NCI-H2227 treated with DMSO at 0.1 percent for 48 hours (cell line): ENCODE data around the gene ABCF3.

Source experiments
- DNase-seq: peaks from one replicate; lab custom pipeline; 2025; lab: John Stamatoyannopoulos, UW

The ABCF3 gene

GRCh38 chr3:184185461-184186183 is 377 bp upstream of the ABCF3 start:
- DNase-seq: peak; percentile 99

DNA sequence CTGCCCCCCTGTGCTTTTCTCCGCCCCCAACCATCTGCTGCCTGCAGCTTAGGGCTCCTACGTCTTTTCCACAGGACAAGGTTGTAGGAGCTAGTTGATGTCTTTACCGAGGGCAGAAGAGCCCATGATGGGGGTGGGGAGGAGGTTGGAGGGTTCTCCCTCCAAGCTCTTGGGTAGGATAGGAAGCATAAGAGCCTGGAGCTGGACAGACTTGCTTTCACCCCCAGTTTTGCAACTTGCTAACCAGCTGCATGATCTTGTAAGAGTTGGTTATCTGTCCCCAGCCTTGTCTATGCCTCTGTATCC is 856 bp downstream of the ABCF3 start:
- no peak for DNase-seq

DNA sequence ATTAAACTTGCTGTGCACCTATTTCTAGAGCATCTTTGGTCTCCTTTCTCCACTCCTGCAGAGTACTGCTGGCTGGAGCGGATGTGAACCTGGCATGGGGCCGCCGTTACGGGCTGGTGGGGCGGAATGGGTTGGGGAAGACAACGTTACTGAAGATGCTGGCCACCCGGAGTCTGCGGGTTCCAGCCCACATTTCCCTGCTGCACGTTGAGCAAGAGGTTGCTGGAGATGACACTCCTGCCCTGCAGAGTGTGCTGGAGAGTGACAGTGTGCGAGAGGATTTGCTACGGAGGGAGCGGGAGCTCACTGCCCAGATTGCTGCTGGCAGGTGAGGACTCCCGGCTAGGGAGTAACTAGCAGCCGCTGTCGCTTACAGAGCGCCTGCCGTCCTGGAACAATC is 2.1 kb downstream of the ABCF3 start:
- DNase-seq: no peak

DNA sequence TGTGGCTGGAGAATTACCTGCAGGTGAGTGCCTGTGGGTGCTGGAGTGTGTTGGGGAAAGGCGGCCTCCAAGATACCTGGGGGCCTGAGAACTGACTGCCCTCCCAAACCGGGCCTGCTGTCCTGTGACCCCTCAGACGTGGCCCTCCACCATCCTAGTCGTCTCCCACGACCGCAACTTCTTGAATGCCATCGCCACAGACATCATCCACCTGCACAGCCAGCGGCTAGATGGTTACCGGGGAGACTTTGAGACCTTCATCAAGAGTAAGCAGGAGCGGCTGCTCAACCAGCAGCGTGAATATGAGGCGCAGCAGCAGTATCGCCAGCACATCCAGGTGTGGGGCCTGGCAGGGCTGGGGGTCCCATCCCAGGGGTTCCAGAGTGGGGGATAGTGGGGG is 3.4 kb downstream of the ABCF3 start:
- no peak for DNase-seq

DNA sequence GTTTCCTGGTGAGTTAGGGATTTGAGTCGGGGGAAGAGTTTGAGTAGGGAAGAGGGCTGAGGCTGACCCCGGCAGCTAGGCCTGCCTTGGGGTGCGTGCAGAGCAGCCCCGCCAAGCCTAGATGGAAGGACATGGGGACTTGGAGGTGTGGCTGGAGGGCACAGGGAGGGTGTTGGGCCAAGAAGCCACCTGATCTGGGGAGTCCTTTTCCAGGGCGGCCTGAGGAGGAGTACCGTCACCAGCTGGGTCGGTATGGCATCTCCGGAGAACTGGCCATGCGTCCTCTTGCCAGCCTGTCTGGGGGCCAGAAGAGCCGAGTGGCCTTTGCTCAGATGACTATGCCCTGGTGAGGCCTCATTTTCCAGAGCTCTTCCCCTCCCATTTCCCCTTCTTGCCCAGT is 6.9 kb downstream of the ABCF3 start:
- no peak for DNase-seq

DNA sequence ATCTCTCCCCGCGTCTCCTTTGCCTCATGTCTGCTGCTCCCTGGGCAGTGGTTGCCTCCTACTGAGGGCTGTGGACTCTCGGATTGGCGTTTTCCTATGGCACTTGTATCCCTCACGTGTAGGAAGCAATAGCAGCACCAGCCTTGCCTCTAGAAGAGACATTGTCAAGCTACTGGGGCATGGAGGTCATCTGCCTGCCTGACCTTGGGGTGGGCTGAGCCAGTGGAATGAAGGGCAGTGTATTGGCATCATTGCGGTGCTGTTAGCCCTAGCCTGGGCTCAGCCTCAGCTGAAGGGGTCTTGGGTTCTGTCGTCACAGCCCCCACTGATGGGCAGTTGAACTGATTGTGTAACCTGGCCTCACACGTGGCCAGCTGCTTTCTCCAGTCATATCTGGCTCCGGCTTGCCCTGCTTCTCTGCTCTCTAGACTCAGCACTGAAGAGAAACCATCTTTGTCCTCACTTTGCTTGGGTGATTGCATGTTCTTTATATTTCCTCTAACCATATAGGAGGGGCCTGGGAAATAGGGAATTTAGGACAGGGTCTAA is 8.1 kb downstream of the ABCF3 start:
- no peak for DNase-seq

DNA sequence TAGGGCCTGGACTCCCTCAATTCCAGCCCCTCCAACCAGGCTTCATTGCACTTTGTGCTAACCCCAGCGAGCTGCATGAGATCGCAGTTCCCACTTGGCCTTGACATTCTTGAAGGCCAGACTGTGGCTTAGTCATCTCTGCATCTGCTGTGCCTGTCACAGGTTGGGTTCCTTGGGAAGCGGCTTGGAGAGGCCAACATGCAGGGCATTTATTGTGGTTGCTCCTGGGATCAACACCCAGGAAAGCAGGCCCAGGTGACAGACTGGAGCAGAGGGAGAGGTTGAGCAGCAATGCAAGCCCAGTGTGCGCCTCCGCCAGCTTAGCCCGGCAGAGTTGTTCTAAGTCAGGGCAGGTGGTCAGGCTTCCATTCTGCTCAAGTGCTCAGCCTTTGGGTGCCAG is 10.5 kb downstream of the ABCF3 start:
- DNase-seq: no peak

DNA sequence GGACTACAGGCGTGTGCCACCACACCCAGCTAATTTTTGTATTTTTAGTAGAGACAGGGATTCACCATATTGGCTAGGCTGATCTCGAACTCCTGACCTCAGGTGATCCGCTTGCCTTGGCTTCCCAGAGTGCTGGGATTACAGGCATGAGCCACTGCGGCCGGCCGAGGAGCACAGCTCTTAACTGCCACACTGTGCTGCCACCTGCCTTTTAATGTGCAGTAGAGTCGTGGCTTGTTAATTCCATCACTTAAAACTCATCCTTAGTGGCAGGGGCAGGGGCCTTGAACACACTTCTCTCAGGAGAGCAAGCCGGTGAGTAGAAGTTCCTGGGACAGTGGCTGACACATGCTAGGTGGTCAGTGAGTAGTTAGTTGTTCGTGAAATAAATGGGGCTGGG is 12.5 kb downstream of the ABCF3 start:
- no peak for DNase-seq

DNA sequence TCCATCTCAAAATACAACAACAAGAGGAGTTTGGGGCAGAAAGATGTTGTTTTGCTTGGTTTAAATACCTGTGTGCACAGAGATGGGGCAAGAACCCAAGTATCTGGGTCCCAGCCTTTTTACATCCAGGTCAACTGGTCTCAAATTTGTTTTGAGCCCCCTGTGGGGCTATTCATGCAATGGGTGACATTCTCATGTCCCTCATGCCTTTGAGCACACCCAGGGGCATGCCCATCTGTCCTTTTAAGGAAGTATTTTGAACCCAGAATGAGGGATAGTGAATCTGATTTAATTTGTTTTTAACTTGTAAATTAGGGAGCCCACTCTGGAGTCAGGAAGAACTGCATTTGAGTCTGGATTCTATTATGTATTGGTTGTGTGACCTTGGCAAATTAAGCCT is 14.8 kb downstream of the ABCF3 start:
- no peak for DNase-seq

GRCh38 chr3:184203526-184203925 is 17.5 kb downstream of the ABCF3 start:
- no peak for DNase-seq

DNA sequence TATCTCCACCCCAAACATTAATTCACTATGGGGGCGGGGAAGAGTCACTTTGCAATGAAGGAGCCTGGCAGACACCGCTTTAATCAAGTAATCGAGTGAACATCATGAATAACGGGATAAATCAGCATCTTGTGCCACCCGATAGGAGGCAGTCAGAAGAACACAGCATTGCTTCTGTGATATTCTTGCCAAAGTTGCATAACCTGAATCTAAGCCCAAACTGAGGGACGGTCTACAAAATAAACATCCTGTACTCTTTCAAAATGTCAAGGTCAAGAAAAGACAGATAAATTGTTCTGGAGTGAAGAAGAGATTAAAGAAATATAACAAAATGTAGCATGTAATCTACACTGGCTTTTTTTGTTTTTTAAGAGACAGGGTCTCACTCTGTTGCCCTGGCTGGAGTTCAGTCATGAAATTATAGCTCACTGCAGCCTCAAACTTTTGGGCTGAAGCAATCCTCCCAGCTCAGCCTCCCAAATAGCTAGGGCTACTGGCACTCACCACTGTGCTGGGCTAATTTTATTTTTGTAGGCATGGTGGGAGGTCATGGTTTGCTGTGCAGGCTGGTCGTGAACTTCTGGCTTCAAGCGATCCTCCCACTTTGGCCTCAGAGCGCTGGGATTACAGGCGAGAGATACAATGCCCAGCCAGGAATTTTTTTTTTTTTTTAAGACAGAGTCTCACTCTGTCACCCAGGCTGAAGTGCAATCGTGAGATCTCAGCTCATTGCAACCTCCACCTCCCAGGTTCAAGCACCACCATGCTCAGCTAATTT is 23.3 kb downstream of the ABCF3 start:
- no peak for DNase-seq

DNA sequence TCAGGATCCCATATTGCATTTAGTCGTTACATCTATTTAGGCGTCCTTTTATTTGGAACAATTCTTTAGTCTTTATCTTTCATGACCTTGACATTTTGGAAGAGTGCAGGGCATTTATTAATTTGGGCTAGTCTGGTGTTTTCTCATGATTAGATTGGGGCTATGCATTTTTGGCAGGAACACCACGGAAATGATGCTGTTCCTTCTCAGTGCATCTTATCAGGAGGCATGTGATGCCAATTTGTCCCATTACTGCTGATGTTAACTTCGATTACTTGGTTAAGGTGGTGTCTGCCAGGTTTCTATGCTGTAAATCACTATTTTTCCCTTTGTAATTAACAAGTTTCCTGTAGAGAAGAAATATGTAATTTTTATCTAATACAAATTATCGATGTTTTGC is 25.3 kb downstream of the ABCF3 start:
- DNase-seq: no peak

GRCh38 chr3:184211718-184212117 is 25.7 kb downstream of the ABCF3 start:
- no peak for DNase-seq

DNA sequence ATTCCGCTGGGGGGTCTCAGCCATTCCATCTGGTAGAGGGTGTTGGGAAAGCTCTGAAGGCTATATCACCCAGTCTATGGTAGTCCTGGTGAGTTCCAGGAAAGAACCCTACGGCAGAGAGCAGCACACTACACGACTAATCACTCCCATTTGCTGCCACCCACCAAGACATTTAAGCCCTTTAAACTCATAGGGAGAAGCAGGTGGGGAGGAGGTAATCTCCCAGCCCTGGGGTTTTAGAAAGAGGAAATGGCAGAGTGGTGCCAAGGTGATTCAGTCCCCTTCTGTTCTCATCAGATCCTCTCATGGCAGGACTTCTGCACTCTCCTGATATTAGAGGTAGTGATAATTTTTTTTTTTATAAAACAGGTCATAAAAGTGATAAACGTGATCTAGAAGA is 32.8 kb downstream of the ABCF3 start:
- no peak for DNase-seq

DNA sequence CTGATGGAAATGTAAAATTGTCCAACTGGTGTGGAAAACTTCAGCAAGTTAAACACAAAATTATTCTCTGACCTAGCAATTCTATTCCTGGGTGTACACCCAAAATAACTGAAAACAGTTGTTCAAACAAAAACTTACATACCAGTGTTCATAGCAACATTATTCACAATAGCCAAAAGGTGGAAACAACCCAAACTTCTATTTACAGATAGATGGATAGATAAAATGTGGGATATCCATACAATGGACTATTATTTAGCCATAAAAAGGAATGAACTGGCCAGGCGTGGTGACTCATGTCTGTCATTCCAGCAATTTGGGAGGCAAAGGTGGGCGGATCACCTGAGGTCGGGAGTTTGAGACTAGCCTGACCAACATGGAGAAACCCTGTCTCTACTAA is 36.5 kb downstream of the ABCF3 start:
- DNase-seq: no peak

DNA sequence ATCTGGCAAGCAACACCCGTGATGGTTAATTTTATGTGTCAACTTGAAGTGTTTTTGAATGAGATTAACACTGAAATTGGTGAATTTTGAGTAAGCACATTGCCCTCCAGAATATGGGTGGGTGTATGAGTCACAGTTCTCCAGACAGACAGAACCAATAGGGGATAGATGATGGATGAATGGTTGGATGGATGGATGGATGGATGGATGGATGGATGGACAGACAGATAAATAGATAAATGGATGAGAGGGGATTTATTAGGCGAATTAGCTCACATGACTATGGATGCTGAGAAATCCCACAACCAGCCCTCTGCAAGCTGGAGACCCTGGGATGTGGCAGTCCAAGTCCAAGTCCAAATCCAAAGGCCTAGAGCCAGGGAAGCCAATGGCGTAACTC is 37.9 kb downstream of the ABCF3 start:
- DNase-seq: no peak

GRCh38 chr3:184227481-184227935 is 41.5 kb downstream of the ABCF3 start:
- no peak for DNase-seq

DNA sequence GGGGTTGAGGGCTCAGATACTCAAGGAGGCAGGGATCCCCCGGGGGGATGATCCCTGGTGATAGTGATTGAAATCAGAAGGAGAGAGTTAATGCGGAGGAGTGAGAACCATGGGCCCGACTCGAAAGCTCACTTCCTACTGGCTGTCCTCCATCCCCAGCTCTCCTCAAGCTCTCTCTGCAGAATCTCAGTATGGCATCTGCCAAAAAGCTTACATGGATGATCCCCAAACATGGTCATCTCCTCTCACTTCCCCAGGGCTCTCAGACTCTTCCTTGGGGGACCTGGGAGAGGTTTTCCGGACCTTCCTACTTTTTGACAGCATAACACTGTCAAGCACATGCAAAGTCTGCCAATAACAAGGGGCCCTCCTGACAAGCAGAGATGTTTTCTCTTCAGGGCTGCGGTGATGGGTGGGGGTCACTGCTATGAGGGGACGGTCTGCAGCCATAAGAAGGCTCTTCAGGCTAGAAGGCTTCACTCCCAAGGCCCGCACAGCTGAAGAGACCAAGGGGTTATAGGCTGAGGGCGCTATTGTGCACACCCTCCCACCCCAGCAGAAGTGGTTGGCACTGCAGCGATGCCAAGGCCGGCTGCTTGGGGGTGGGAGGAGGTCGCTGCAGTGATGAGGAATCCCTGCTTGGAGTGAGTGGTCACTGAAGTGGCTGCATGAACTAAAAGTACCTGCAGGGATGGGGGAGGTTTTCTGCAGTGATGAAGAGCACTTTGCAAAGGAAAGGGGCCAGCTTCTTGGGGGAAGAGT is 42.6 kb downstream of the ABCF3 start:
- DNase-seq: no peak

GRCh38 chr3:184229394-184230080 is 43.5 kb downstream of the ABCF3 start, which contains the start of gene VWA5B2:
VWA5B2 (plus strand) TSS chr3:184229585; CDS start chr3:184230529, 944 bp downstream.
- peak; percentile 76 for DNase-seq

DNA sequence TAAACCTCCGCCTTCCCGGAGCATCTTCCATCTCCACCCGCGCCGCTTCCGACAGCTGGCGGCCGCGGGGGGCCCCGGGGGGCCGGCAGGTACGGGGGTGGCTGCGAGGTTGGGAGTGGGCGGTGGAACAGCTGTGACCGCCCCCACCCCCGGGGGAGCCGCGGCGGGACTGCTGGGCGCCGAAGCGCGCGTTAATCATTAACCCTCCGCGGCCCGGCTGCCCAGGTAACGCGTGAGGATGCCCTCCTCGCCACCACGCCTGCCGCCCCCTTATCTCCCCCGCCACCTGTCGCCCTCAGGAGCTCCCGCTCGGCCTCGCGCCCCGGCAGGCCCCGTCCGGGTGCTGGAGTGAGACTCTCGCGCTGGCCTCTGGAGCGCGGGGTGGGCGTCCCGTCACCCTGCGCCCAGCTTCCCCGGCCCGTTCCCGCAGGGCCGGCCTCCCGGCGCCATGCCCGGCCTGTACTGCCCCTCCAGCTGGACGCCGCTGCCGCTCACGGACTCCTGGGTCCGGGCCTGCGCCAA is 44.1 kb downstream of the ABCF3 start:
- no peak for DNase-seq

DNA sequence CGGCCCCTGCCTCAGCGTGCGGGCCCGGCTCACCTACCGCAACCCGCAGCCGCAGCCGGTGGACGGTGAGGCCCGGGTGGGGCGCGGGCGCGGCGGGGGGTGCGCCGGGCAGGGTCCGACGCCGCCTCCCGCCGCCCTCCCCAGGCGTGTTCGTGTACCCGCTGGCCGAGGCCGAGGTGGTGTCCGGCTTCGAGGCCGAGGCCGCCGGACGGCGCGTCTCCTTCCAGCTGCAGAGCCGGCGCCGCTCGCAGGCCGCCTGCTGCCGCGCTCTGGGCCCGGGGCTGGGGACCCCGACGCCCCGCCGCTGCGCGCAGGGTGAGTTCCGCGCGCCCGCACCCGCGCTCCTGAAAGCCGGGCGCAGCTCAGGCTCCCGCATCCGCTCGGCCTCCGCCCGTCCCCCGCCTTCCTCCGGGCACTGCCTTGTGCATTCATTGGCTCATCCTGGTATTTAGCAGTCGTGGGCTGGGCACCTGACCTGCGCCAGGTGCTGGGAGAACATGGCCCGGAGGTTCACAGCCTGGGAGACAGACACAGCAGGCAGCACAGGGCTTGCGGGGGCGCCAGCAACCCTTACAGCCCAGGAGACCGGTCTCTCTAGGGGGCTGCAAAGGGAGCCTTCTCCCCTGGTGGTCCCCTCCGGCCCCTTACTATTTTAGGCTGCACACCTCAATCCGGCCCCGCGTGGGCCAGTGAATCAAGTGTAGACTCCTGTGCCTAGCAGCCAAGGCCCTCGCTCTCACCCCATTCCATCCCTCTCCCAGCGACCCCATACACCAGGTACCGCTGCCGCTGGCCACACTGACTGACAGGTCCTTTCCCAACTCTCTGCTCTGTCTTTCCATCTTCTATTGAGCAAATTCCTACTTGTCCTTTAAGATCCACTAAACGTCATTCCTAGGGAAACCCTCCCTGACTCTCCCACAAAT is 44.9 kb downstream of the ABCF3 start:
- no peak for DNase-seq
